Measurements from ENCODE around the gene CCNA2.

CCNA2 gene

DNA sequence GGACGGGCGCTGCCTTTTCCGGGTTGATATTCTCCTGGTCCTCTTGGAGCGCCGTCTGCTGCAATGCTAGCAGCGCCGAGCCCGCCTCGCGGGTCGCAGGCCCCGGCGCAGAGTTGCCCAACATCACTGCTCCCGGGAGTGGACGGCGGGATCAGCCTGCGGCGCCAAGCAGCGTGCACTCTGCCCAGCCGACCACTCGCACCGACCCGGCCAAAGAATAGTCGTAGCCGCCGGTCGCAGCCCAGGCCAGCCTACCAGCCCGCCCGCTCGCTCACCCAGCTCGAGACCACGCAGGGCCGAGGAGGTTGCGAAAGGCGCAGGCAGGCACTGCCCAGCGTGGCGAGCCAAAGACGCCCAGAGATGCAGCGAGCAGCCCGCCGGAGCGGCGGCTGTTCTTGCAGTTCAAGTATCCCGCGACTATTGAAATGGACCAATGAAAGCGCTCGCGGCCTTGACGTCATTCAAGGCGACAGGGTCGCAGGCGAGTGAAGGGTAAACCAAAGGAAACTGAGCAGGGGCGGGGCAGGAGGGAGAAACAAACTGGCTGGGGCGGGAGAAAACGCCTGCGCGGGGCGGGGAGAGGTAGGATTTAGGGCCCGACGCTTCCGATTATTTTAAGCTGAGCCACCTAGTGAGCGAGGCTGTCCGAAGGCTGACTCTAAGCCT is at the start of gene CCNA2:
TSS of gene CCNA2 (minus strand) at position 379 of the 666 bp plus-strand sequence. CDS start at position 124, 255 bp downstream.
- peak; percentile 97 for DNase-seq

DNA sequence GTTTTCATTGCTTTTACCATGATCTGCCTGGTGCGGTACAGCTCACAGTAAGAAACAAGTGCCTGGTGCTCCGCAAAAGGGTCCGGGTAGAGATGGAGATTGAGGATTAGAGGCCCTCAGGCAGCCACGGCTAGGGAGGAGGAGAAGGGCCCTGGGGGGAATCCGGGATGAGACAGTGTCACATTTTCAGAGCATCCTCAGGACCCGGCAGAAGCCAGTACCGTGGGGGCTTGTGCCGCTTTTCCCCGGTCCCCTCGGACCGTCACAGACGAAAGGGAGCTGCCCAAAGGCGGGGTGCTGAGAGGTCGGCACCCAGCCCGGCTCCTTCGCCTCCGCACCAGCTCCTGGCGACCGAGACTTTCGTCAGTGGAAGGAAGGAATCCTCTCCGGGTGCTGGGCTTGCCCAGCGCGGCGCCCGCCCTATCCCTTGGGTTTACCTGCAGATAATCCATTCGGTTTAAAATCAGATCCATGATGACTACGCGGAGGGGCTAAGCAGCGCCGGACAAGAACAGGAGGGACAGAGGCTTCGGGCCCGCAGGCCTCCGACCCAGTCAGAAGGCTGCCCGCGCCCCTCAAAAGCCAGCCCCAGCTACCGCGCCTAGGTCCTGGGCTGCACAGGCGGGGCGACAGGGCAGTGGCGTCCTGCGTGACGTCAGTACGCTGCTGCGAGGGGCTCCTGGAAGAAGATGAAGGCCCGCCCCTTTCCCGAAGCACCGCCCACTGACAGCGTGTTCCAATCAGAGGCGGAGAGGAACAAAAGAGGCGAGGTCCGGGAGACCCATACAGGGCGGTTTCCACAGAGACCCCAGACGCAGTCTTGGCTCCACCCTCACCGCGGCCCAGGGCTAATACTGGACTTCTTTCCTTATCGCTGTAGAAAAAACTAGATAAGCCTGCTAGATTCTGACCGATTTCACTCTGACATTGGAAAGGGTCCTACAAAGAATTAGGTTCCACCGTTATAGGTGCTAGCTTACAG is 46.4 kb upstream of the CCNA2 start, which contains the start of gene BBS7:
TSS of gene BBS7 (minus strand) at position 634 of the 982 bp plus-strand sequence. CDS start at position 473, 161 bp downstream.
- peak; percentile 100 for DNase-seq

DNA sequence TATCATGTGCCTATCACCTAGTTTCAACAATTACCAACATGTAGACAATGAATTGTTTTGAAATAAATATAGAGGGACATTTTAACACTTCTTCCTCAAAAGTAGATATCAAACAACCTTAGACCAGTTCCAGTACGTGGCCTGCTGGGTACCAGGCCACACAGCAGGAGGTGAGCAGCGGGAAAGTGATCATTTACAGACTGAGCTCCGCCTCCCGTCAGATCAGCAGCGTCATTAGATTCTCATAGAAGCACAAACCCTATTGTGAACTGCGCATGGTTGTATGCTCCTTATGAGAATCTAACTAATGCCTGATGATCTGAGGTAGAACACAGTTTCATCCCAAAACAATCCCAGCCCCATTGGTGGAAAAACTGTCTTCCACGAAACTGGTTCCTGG is 40.1 kb upstream of the CCNA2 start:
- DNase-seq, result no peak

DNA sequence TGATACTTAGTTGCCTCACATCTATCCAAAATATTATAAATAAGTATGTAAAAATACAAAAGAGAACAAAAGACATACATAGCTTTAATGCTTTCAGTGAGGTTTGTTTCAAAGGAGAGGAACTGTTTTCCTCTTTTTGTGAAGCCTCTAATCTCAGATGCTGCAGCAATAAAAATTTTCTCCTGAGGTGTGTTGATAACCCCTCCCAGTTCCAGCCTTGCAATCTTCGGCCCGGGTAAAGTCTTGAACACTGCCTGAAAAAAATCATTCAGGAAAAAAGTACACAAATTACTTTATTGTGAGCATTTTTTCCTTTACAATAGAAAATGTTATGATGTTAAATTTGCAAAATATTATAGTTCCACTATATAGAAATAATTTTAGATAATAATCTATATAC is 37.7 kb upstream of the CCNA2 start:
- DNase-seq, result no peak

DNA sequence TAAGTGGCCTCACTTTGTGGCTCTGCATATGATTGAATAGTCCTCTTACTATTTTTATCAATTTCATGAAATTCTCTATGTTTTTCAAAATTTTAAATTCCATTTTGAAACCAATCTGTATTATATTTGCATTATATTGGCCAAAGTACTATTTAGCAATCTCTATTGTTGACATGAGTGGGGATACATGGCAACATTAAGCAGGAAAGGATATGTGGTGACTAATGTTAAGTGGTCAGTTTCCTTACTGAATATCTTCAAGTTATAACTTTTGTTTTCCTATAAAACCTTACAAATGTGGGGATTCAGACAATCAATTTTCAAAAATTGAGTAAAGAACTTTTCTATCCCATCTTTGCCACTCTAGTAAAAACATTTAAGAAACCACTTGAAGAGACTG is 36.4 kb upstream of the CCNA2 start:
- no peak for DNase-seq

DNA sequence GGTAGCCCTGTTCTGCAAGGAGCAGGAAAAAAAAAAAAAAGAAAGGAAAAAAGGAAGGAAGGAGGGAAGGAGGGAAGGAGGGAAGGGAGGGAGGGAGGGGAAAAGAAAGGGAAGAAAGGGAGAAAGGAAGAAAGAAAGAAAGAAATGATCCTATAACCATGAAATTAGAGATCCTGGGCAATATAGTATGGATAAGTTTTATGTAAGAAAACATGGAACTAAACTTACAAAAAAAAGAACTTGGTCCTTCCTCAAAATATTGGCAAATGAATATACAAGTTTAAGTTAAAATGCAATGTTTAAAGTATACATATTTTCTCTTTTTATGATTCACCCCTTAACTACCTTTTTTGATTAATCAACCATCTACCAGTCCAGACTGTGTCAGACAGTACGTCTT is 27.7 kb upstream of the CCNA2 start:
- DNase-seq, result no peak

DNA sequence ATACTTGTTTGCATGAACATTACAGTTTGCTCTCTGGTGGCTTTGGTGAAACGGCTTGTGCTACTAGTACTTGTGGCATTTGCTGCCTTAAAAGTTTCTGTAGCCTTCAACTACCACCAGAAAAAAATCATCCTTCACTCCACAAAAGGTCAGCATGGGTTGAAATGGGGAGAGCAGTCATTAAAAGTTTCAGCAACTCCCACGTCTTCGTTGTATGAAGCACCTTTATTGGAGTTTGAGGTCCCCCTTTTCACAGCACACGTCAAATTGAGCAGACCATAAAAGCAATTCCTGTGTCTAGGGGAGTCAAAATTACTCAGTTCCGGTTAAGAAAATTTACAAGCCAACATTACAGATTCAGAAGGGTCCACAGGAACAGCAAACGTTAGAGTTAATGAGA is 23.0 kb upstream of the CCNA2 start:
- DNase-seq, result no peak

DNA sequence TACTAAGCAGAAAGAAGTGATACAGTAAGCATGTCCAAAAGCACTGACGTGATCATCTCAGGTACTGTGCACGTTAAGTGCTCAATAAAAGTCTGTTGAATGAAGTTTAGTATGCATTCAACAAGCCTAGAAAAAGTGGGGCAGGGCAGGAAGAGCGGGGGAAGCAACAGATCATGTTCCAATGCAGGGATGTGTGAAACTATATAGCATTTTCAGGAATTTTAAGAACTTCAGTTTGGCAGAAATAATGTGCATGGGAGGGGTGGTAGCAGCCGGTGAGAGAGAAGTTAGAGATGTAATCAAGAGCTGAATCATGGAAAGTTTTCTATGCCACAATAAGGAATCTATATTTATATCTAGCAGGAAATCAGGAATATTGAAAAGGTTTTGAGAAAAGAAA is 19.2 kb upstream of the CCNA2 start:
- no peak for DNase-seq

DNA sequence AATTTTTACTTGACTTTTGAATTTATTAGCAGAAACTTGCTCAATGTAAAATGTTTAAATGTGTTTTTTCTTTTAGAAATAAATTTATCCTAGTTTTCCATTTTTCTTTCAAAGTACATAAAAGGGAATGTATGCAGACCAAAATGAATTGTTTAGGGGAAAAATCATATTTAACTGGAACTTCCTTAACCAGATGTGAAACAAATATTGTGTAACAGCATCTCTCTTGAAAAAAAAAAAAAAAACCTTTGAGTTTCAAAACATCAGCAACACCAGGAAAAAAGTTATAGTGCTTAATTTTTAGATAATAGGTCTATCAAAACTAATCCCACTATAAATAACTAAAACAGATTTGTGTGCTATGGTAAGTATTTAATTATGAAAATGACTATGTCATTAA is 14.5 kb upstream of the CCNA2 start:
- no peak for DNase-seq

DNA sequence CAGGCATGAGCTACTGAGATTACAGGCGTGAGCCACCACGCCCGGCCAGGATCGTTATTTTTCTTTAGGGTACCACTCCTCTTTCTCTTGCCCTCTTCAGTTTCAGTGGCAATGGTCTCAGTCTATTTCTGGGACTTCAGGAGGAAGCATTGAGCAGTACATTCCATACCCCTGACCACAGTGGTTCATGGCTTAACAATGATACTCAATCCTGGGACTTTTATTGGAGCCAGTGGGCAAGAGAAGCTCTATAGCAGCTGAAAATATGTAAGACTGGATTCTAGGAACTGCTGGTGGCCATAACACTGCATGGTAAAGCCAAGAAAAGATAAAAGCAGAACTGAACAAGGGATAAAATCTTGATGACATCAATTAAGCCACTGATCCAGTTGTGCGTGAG is 5.8 kb upstream of the CCNA2 start:
- DNase-seq, result no peak

DNA sequence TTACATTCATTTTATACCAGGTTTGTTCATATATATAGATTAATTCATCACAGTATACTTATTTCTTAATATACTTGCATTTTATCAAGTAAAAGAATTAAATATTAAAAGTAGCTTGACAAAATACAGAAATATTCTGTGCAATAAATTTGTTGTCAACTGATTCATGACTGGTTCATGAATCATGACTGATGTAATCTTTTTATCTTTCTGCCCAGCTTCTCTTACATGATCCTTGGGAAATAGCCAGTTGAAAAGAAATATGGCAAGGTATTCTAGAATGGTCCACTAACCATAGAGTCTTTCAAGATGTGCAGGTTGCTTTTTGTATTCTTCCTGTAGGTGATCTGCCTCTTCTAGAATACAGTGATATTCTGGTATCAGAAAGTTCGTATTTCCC is 4.2 kb upstream of the CCNA2 start:
- no peak for DNase-seq

DNA sequence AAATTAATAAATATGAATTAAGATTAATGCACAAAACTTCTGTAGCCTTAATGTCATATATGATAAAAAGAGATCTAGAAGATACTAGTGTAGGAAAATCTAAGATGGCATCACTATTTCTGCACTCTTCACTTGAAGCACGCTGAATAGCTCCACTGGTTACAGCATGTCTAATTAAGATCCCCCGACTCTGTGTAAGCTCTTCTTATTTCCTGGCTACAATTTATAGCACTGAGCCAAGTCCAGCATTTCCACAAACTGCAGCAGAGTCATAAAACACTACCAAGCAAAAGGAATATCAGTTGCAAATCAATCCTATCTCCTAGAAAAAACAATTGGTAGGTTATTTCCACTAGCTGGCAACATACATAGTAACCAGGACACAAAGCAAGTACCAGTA is 1.3 kb upstream of the CCNA2 start:
- no peak for DNase-seq

DNA sequence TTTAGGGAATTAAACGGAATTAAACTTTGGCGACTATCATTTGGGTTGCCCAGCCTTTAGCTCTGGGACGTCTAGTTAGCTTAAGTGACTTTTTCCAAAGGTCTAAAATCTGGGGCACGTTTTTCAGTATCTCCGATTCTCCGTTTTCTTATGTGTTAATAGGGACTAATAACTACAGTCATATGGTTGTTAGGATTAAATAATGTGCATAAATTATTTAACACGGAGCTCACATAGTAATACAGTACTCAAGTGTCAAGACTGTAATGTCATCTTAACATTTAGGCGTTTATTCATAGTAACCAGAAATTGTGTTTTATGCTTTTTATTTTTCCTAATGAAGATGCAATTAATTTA is 466 bp upstream of the CCNA2 start:
- no peak for DNase-seq

DNA sequence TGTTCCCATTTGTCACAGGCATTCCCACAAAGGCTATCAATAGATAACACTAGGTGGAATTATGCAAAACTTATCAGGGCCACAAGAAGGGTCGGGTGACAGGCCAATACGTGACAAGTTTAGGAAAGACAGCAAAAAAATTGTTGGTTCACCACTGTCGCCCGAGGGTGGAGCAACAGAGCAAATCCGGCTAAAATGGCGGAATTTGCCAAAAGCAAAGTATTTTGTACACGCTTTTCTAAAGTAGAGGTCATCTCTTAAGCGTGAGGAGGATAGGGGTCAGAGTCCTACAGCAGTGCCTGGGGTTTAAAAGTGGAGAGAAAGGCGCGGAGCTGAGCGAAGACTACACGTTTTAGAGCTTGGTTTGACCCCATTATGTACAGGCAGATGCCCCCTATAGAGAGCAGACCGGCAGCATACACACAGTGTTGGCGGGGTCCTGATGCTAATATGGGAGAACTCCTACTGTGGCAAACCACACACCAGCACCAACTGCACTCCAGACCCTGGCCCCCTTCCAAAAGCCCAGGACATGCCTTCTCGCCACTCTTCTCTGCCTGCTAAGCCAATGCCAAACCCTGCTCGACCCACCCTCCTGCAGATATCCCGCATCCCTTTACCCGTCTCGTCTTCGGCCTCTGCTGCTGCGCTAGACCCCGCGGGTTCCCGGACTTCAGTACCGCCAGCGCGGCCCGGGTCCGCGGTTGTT is 733 bp downstream of the CCNA2 start:
- peak; percentile 32 for DNase-seq

DNA sequence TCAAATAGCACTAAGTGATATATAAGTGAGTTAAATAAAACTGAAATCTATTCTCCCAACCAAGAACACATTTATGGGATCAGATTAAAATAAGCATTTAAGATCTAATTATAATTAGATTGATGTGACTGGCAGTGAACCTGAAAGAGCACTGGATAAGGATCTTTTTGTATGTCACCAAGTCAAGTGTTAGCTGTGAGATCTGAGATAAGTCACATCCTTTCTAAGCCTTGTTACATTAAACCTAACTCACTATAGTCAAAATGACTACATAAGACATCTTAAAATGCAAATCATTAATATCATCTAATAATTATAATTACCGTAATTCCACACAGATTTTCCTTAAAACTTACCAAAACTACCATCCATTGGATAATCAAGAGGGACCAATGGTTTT is 1.6 kb downstream of the CCNA2 start:
- DNase-seq, result no peak

DNA sequence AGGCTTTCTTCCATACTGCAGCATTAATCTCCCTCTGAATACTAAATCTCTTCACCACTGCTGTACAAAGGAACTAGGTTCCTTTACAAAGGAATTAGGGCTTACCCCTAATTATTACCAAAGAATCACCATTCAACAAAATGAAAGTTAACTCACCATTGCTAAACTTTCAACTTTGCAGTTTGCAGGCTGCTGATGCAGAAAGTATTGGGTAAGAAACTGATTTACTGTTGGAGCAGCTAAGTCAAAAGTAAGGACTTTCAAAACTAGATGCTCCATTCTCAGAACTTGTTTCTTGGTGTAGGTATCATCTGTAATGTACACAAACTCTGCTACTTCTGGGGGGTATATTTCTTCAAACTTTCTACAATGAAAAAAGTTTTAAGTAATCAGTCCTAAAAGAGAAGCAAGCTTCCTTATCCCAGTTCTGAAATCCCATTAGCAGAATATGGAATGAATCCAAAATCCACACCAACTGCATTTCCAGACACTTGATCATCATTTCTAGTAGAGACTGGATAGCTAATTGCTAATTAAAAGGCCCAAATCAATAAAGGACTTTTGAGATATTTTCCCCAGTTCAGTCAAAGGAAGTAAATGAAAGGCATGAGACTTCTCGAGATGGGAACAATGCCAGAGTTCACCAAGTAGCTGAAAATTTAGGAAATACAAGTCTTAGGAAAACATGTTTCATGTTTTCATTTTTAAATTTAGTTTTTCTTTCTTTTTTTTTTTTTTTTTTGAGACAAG is 4.3 kb downstream of the CCNA2 start:
- no peak for DNase-seq

DNA sequence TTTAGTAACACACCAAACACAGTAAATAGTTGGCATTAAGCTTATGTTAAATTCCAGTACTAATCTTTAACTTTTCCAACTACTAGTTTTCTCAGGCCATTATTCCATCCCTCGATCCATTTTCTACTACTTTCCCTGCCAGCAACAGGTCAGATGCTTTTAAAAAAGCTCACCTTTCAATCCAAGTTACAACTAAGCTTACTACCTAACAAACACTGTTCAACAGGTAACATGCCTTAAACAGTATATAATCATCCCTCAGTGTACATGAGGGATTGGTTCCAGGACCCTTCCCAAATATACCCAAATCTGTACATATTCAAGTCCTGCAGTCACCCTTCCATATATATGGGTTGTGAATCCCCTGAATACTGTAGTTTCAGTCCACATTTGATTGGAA is 5.5 kb downstream of the CCNA2 start:
- no peak for DNase-seq

DNA sequence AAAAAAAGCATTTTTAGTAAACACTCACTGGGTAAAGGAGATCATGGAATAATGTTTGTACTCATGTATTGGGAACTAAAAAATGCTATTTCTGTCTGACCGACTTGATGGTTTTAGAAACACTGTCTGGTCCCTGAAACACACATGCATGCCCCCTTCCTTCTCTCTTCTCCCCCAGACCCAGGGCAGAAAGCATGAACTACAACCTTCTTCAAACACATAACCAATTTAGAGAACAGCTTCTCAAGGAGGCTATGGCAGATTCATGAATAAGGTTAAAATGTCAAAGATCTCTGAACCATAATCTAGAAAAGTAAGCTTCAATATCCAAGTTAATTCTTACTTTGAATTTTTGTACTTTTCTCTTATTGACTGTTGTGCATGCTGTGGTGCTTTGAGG is 6.0 kb downstream of the CCNA2 start:
- no peak for DNase-seq

DNA sequence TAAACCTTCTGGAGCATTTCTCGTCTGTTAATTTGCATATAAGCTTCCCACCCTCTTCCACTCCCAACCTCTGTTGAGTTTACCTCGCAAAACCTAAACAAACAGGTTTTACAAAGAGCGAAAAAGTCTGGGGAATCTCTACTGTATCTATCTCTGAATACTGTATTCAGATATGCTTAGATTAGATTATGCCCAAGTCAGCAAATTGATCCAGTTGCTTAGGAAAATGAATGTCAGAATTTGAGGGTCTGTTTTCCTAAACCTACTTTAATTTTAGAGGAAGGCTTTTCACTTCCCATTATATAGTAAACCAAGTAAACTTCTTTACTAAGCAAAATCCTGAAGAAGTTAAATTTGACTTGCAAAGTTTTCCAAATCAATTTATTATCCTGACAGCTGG is 6.7 kb downstream of the CCNA2 start:
- DNase-seq, result no peak

DNA sequence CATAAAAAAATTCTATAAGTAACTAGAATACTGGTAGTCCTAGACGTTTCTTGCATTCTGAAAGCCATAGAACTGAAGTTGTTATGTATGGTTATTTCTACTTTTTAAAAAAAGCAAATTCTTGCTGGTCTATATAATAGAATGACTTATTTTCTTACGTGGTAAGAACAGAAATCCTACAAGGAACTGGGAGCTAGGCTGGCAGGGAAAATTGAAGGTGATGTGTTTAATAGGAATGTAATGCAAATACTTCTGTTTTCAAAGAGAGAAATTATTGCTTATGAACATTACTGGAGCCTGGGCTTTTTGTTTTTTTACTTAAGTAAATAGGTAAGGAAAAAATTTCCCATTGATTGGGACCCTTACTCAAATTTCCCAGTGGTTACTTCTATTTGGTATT is 8.9 kb downstream of the CCNA2 start:
- DNase-seq, result no peak

DNA sequence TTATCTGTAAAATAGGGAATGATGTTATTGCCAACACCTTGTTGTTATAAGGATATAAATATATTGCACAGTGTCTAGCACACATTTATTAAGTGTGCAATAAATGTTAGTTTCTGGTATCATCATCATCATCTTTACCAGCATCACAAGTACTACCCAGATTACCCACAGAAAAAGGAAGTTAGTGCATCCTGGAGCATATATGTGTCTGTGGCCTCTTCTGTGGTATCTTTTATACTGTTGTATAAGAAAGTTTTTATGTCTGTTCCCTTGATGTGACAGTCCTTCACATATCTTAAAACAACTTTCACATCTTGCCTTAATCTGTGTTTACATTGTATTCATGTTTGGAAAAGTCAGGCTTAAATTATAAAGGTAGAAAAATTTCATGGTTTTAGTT is 12.6 kb downstream of the CCNA2 start:
- DNase-seq, result no peak

DNA sequence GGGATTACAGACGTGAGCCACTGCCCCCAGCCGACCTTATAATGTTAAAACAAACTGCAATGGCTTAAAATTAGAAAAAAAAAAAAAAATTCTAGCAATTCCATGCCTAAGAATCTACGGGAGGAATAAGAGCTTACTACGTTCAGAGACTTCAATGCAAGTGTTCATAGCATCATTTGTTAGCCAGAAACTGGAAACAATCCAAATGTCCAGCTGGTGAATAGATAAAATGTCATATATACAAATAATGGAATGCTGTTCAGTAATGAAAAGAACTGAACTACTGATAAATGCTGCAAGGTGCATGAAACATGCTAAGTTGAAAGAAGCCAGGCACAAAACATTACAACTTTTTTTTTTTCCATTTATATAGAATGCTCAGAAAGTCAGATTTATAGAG is 17.3 kb downstream of the CCNA2 start:
- no peak for DNase-seq

DNA sequence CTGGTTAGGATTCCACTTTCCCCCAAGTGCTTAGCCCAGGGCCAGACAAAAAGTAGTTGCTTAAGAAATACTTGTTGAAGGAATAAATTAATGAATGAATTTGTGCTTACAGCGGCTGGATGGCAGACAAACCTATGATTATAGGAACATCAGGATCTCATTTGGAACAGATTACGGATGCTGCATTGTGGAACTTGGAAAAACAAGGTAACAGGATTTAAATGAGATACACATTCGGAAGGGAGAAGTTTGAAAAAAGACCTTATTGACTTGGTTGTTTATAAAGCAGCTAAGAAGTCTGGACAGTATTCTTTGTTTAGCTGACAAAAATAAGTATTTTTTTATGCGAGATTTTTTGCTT is 22.0 kb downstream of the CCNA2 start:
- DNase-seq, result no peak
